ENCODE data around the gene GRIN2A. TPM values are rescaled to one million over a fixed set of nuclear protein-coding genes. Genes with fewer than 3 reads are reported as not detected.

Gene GRIN2A
- total RNA-seq, 4 donors from 2014 or later: 0.19 to 0.56 (median 0.35) TPM

DNA sequence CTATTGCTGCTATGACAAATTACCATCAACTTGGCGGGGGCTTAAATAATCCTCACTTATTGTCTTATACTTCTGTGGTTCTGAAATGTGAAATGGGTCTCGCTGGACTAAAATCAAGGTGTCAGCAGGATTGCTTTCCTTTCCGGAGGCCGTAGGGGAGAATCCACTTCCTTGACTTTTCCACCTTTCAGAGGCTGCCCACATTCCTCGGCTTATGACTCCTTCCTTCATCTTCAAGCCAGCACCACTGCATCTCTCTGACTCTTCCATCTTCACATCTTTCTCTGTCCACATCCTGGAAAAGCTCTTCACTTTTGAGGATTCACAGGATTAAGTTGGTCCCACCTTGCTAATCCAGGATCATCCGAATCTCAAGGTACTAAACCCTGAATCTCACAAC, 217.8 kb downstream of the GRIN2A start:
- intact Hi-C loops (cut with DNase I): no loop called here
- WGBS, 2 donors: 79 to 92% methylated on average over 6 of the region's 6 CpGs
- H3K27me3 ChIP-seq: no peaks in the 10 kb centered on the region

DNA sequence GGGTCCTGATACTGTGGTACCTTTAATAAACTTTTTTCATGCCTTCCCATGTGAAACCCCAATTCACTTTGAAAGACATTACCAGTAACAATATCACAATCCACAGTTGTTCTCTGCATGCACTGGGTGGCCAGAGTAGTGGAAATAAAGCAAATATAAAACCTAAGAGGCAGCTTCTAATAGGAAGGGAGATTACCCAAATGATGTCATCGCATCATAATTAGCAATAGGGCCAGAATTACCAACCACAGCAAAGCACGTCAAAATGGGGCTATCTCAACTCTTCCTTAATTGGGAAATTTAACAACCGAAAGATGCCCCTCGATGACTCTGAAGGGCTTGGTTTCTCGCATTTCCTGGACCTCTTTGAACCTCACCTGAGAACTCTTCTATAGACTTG, 224.8 kb downstream of the GRIN2A start:
- Histone ChIP-seq H3K27ac (no peak overlapping the region), H3K9me3 (no peaks in the 10 kb centered on the region), H3K4me3 (no peak overlapping the region), H3K27me3 (no peaks in the 10 kb centered on the region), H3K36me3 (no peaks in the 10 kb centered on the region), H3K4me1 (no peaks in the 10 kb centered on the region)
- no peak for TF ChIP-seq POLR2A (IDR thresholded peaks at IDR 0.05)
- TF ChIP-seq, protein P1, sequence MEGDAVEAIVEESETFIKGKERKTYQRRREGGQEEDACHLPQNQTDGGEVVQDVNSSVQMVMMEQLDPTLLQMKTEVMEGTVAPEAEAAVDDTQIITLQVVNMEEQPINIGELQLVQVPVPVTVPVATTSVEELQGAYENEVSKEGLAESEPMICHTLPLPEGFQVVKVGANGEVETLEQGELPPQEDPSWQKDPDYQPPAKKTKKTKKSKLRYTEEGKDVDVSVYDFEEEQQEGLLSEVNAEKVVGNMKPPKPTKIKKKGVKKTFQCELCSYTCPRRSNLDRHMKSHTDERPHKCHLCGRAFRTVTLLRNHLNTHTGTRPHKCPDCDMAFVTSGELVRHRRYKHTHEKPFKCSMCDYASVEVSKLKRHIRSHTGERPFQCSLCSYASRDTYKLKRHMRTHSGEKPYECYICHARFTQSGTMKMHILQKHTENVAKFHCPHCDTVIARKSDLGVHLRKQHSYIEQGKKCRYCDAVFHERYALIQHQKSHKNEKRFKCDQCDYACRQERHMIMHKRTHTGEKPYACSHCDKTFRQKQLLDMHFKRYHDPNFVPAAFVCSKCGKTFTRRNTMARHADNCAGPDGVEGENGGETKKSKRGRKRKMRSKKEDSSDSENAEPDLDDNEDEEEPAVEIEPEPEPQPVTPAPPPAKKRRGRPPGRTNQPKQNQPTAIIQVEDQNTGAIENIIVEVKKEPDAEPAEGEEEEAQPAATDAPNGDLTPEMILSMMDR (IDR thresholded peaks at IDR 0.05): no peak
- intact Hi-C loops (cut with DNase I): no loop called here
- WGBS, 2 donors: 80 to 84% methylated on average over 5 of the region's 5 CpGs
- DNase-seq: no peak

More for the DNA sequence above, 217.8 kb downstream of the GRIN2A start:
- Histone ChIP-seq H3K36me3 (no peaks in the 10 kb centered on the region), H3K9me3 (no peaks in the 10 kb centered on the region), H3K4me3 (no peak overlapping the region), H3K4me1 (no peaks in the 10 kb centered on the region), H3K27ac (no peak overlapping the region)
- DNase-seq: no peak
- TF ChIP-seq, protein P1 (IDR thresholded peaks at IDR 0.05): no peak
- no peak for TF ChIP-seq POLR2A (IDR thresholded peaks at IDR 0.05)

DNA sequence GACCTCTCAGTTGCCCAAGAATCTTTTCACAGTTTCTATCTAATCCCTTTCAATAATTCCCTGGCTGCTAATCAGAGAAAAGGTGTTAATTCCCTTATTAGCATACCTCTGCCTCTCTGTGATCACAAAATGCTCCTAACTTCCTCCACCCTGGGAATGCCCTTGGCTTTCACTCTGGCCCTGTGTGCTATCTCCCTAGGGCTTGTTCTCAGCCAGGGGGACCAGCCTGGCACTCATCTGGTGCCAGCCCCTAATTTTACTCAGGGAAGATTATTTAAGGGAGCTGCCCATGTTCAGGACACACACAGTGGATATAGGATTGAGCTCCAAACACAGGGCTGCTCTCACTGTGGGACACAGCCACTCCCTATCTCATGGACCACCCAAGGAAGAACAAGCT, 225.2 kb downstream of the GRIN2A start:
- DNase-seq: no peak
- Histone ChIP-seq H3K4me3 (no peak overlapping the region), H3K27ac (no peak overlapping the region), H3K9me3 (no peaks in the 10 kb centered on the region), H3K4me1 (no peaks in the 10 kb centered on the region), H3K27me3 (no peaks in the 10 kb centered on the region), H3K36me3 (no peaks in the 10 kb centered on the region)
- intact Hi-C loops (cut with DNase I): no loop called here
- TF ChIP-seq POLR2A (IDR thresholded peaks at IDR 0.05): no peak
- TF ChIP-seq, protein P1 (IDR thresholded peaks at IDR 0.05): no peak

DNA sequence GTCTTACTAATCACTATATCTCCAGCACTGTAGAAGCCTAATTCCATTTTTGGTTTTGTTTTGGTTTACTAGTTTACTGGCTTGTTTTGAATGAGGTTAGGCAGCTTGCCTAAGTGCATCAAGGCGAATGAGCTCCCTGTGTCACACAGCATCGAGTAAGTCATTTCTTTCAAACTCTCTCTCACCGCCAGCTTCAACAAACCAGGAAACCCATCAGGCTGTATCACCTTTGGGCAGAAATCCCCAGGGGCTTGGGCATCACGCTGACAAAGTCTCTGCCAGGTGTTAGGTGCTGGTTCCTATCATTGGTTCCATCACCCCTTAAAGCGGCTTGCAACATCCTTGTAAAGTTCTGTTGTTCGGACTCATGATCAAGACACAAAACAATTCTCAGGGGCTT, 226.6 kb downstream of the GRIN2A start:
- intact Hi-C loops (cut with DNase I): no loop called here
- TF ChIP-seq POLR2A (IDR thresholded peaks at IDR 0.05): no peak
- TF ChIP-seq, protein P1 (IDR thresholded peaks at IDR 0.05): no peak
- H3K4me3 ChIP-seq: no peak overlapping the region
- H3K27me3 ChIP-seq: no peaks in the 10 kb centered on the region
- no peak overlapping the region for H3K27ac ChIP-seq
- WGBS, 2 donors: 79 to 82% methylated on average over 6 of the region's 6 CpGs
- no peaks in the 10 kb centered on the region for H3K4me1 ChIP-seq
- H3K9me3 ChIP-seq: no peaks in the 10 kb centered on the region
- no peaks in the 10 kb centered on the region for H3K36me3 ChIP-seq
- DNase-seq: no peak

DNA sequence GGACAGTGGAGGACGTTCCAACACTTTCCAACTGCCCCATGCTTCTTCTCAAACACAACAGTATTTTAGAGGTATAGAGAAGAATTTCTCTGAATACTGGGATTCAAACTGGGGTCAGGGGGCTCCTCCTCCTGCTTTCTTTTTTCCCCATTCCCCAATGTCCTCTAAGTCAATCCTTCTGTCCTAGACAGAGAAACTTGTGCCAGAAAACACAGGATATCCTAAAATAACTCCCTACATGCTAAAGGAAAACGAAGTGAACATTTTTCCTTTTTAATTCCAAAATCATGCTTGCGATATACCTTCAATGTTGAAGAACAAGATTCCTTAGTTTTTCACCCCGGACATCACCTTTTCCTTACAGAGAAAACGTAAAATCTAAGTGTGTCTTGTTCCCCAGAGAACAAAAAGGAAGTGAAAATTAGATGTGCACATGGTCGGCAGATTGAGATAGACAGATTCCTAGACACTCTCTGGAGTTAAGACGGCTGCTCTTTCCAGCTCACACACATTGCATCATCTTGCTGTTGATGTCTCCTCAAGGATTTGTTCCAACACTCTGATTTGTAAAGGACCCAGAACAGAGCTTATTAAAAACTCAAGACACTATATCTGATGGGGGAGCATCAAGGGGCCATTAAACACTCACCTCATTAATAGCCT, 228.2 kb downstream of the GRIN2A start:
- intact Hi-C loops (cut with DNase I): no loop called here
- 46 to 55% methylated on average over 7 of the region's 7 CpGs for WGBS, 2 donors
- TF ChIP-seq, protein P1 (IDR thresholded peaks at IDR 0.05): no peak
- TF ChIP-seq POLR2A (IDR thresholded peaks at IDR 0.05): no peak
- no peaks in the 10 kb centered on the region for H3K27me3 ChIP-seq
- no peak overlapping the region for H3K27ac ChIP-seq
- no peaks in the 10 kb centered on the region for H3K36me3 ChIP-seq
- no peaks in the 10 kb centered on the region for H3K4me1 ChIP-seq
- no peak for DNase-seq
- H3K9me3 ChIP-seq: no peaks in the 10 kb centered on the region
- no peak overlapping the region for H3K4me3 ChIP-seq
